HEK293T (cell line): ENCODE results near the gene TMEFF2.

Experiments used
- ARNT ChIP-seq: fragments of 450-650 bp; IDR thresholded peaks from 2 replicates; pipeline ENCODE4 v1.6.1; 2017; ENCODE audit warnings: mild to moderate bottlenecking
- BHLHE40 ChIP-seq: fragments of 450-650 bp; IDR thresholded peaks from 2 replicates; pipeline ENCODE4 v1.6.1; 2016; ENCODE audit warnings: mild to moderate bottlenecking, moderate library complexity, borderline replicate concordance
- CTBP1 ChIP-seq: fragments of 450-650 bp; IDR thresholded peaks from 2 replicates; pipeline ENCODE4 v1.6.1; 2016; ENCODE audit warnings: borderline replicate concordance
- ELF4 ChIP-seq: fragments of 450-650 bp; IDR thresholded peaks from 2 replicates; pipeline ENCODE4 v1.6.1; 2017; ENCODE audit warnings: antibody characterized with exemption
- FOXA1 ChIP-seq: fragments of 450-650 bp; IDR thresholded peaks from 2 replicates; pipeline ENCODE4 v1.6.1; 2016; ENCODE audit warnings: mild to moderate bottlenecking
- FOXK2 ChIP-seq: fragments of 450-650 bp; IDR thresholded peaks from 2 replicates; pipeline ENCODE4 v1.6.1; 2016; ENCODE audit warnings: mild to moderate bottlenecking
- FOXM1 ChIP-seq: fragments of 450-650 bp; IDR thresholded peaks from 2 replicates; pipeline ENCODE4 v1.6.1; 2017; ENCODE audit warnings: mild to moderate bottlenecking, borderline replicate concordance
- HDGF ChIP-seq: fragments of 450-650 bp; IDR thresholded peaks from 2 replicates; pipeline ENCODE4 v1.6.1; 2017; ENCODE audit warnings: antibody characterized with exemption, borderline replicate concordance
- NFRKB ChIP-seq: fragments of 450-650 bp; IDR thresholded peaks from 2 replicates; pipeline ENCODE4 v1.6.1; 2016; ENCODE audit warnings: mild to moderate bottlenecking, moderate library complexity
- PKNOX1 ChIP-seq: fragments of 450-650 bp; IDR thresholded peaks from 2 replicates; pipeline ENCODE4 v1.6.1; 2016
- SP1 ChIP-seq: fragments of 450-650 bp; IDR thresholded peaks from 2 replicates; pipeline ENCODE4 v1.6.1; 2017
- SUZ12 ChIP-seq: fragments of 450-650 bp; IDR thresholded peaks from 2 replicates; pipeline ENCODE4 v1.6.1; 2016; ENCODE audit warnings: mild to moderate bottlenecking
- TARDBP ChIP-seq: fragments of 450-650 bp; IDR thresholded peaks from 2 replicates; pipeline ENCODE4 v1.6.1; 2016
- ZNF384 ChIP-seq: fragments of 450-650 bp; IDR thresholded peaks from 2 replicates; pipeline ENCODE4 v1.6.1; 2016

- TF ChIP-seq NFRKB (no peak), SP1 (no peak), ELF4 (no peak), FOXA1 (no peak), FOXK2 (no peak), ARNT (no peak), ZNF384 (no peak), SUZ12 (no peak), FOXM1 (no peak), PKNOX1 (no peak), BHLHE40 (no peak), HDGF (no peak), TARDBP (no peak), CTBP1 (no peak)
These were observed 35.5 kb downstream of the TMEFF2 start for GRCh38 chr2:192159208-192159607.
